ENCODE data around the gene ATXN7L3. TPM values are rescaled to one million over a fixed set of nuclear protein-coding genes. Genes with fewer than 3 reads are reported as not detected.
A peak's percentile ranks its signal among the peaks of the same experiment; 100 is the strongest.

ATXN7L3 gene
- total and polyA plus RNA-seq, 9 of the 15 experiments (the other 6 are each of a cell fraction or from before 2014, with no cell fraction given) = 0.62 to 66.1 (median 33.2) TPM

DNA sequence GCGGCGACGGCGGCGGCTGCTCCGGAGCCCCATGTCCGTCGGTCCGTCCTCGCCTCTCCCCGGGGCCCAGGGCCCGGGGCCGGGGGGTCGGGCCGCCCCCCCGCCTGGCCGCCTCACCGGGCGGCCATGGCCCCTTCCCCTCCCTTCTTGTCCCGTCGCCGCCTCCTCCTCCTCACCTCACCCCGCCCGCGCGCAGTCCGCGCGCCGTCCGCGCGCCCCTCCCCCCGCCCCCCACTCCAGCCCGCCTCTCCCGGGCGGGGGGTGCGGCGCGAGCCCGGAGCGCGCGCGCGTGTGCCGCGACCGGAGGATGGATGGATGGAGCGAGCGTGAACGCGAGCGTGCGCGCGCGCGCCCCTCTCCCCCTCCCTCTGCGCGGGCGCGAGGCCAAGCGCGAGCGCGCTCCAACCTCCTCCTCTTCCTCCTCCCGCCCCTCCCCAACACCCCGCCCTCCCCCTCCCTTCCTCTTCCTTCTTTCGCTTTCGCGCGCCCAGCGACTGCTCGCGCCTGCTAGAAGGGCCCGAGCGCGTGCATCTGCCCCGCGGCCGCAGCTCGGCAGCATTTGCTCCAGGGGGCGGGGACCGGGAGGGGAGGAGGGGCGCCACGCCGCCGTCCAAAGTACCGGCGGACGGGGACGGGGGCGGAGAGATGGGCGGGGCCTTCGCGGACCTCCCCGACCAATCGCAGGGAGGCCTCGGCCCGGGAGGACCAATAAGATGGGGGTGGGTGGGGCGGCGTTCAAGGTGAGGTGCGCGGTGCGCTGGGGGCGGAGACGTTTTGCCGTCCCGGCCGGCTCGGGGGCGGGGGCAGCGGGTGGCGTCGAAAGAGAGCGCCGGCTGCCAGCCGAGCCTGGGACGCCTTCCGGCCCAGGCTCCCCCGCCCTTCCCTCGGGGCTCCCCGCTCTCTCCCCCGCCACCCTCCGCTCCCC, at the start of gene ATXN7L3 (continued):
- TF ChIP-seq RFX7 (CRISPR knock-in tag; IDR thresholded peaks at IDR 0.05) (no peak), ZNF740 (CRISPR knock-in tag; IDR thresholded peaks at IDR 0.05) (no peak), ZNF740 (tag; IDR thresholded peaks at IDR 0.05) (peak in 1 of 2 experiments; percentile 92; a peak in 2 of 4 replicates), SNIP1 (IDR thresholded peaks at IDR 0.05; ENCODE audit: low read depth) (no peak), CEBPB (tag; IDR thresholded peaks at IDR 0.05) (no peak), HEY1 (CRISPR knock-in tag; IDR thresholded peaks at IDR 0.05; ENCODE audit: borderline replicate concordance) (no peak), ZNF431 (CRISPR knock-in tag; IDR thresholded peaks at IDR 0.05) (no peak), SP2 (IDR thresholded peaks at IDR 0.05; ENCODE audit: extremely low read depth, low read depth, low read length, poor library complexity, severe bottlenecking) (peak; percentile 45), TFAM (CRISPR knock-in tag; conservative IDR thresholded peaks at IDR 0.05) (no peak), SAFB (IDR thresholded peaks at IDR 0.05; ENCODE audit: borderline replicate concordance, low read depth, low read length) (no peak), E2F6 (IDR thresholded peaks at IDR 0.05; ENCODE audit: borderline replicate concordance in 1 of 2, extremely low read depth in 1 of 2, insufficient read depth in 1 of 2, insufficient read length in 1 of 2, low read depth in 1 of 2, low read length in 1 of 2, poor library complexity in 1 of 2, severe bottlenecking in 1 of 2) (peak in 1 of 2 experiments; percentile 83), EP400 (IDR thresholded peaks at IDR 0.05) (no peak), ZNF121 (CRISPR knock-in tag; conservative IDR thresholded peaks at IDR 0.05) (no peak), NONO (IDR thresholded peaks at IDR 0.05; ENCODE audit: low read depth in 2 of 2, low read length in 1 of 2) (no peak), DEAF1 (CRISPR knock-in tag; IDR thresholded peaks at IDR 0.05) (no peak), NR2F6 (CRISPR knock-in tag; IDR thresholded peaks at IDR 0.05) (no peak), SMAD2 (IDR thresholded peaks at IDR 0.05; ENCODE audit: low read depth, low read length) (no peak), SLC30A9 (CRISPR knock-in tag; IDR thresholded peaks at IDR 0.05) (no peak)
- TF ChIP-seq, protein P1, sequence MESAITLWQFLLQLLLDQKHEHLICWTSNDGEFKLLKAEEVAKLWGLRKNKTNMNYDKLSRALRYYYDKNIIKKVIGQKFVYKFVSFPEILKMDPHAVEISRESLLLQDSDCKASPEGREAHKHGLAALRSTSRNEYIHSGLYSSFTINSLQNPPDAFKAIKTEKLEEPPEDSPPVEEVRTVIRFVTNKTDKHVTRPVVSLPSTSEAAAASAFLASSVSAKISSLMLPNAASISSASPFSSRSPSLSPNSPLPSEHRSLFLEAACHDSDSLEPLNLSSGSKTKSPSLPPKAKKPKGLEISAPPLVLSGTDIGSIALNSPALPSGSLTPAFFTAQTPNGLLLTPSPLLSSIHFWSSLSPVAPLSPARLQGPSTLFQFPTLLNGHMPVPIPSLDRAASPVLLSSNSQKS (CRISPR knock-in tag; IDR thresholded peaks at IDR 0.05) = no peak
- TF ChIP-seq, protein P2, sequence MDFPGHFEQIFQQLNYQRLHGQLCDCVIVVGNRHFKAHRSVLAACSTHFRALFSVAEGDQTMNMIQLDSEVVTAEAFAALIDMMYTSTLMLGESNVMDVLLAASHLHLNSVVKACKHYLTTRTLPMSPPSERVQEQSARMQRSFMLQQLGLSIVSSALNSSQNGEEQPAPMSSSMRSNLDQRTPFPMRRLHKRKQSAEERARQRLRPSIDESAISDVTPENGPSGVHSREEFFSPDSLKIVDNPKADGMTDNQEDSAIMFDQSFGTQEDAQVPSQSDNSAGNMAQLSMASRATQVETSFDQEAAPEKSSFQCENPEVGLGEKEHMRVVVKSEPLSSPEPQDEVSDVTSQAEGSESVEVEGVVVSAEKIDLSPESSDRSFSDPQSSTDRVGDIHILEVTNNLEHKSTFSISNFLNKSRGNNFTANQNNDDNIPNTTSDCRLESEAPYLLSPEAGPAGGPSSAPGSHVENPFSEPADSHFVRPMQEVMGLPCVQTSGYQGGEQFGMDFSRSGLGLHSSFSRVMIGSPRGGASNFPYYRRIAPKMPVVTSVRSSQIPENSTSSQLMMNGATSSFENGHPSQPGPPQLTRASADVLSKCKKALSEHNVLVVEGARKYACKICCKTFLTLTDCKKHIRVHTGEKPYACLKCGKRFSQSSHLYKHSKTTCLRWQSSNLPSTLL (IDR thresholded peaks at IDR 0.05) = no peak

Data from K562 (cell line).